Activated CD4-positive, alpha-beta memory T cell treated with anti-CD3 and anti-CD28 coated beads, Interleukin-2, amount 10 ng/mL, durations not matched to agents 7 days and 5 days (primary cell): ENCODE results near the gene MARK1. TPM values are rescaled to one million over a fixed set of nuclear protein-coding genes. Genes with fewer than 3 reads are reported as not detected.

Experiments
- CTCF ChIA-PET: fragments of 350-600 bp; sonication (Branson Sonifier 250); formaldehyde crosslinking; loops from one replicate; lab custom pipeline; 2021; ENCODE audit warnings: antibody characterized with exemption, inconsistent platforms; lab: Charles Lee
- POLR2A ChIA-PET: fragments of 350-600 bp; sonication (Branson Sonifier 250); formaldehyde crosslinking; loops from one replicate; lab custom pipeline; 2021; ENCODE audit warnings: antibody characterized with exemption; lab: Charles Lee
- DNase-seq: peaks from one replicate; pipeline ENCODE4 v3.0.0-alpha.2; 2020
- H3K27ac Mint-ChIP-seq: one replicate; pipeline ENCODE4 v1.8.0; 2021; ENCODE audit warnings: mild to moderate bottlenecking, mixed read lengths
- H3K27me3 Mint-ChIP-seq: one replicate; pipeline ENCODE4 v1.8.0; 2021; ENCODE audit warnings: mixed read lengths
- H3K36me3 Mint-ChIP-seq: one replicate; pipeline ENCODE4 v1.8.0; 2021; ENCODE audit warnings: low read depth, mixed read lengths
- H3K4me1 Mint-ChIP-seq: one replicate; pipeline ENCODE4 v1.8.0; 2021; ENCODE audit warnings: mixed read lengths
- H3K4me3 Mint-ChIP-seq: one replicate; pipeline ENCODE4 v1.8.0; 2021; ENCODE audit warnings: mild to moderate bottlenecking, mixed read lengths
- H3K9me3 Mint-ChIP-seq: one replicate; pipeline ENCODE4 v1.8.0; 2021; ENCODE audit warnings: mixed read lengths
- total RNA-seq, 2 experiments: library from RNA; stranded (reverse); gene quantifications; one replicate each; pipeline ENCODE4 v1.2.3, GENCODE V29; 2021

MARK1 gene
- total RNA-seq, 2 experiments from 2014 or later: not detected

- H3K36me3 Mint-ChIP-seq: no peaks in the 10 kb centered on the region
- H3K27ac Mint-ChIP-seq: no peak overlapping the region
- H3K4me3 Mint-ChIP-seq: peak overlapping the region; percentile 45
- no peaks in the 10 kb centered on the region for H3K9me3 Mint-ChIP-seq
- peaks cover 7% of the 10 kb centered on the region for H3K4me1 Mint-ChIP-seq
- no peak for DNase-seq
- peaks cover 21% of the 10 kb centered on the region for H3K27me3 Mint-ChIP-seq
- ChIA-PET POLR2A (no interaction called here), CTCF (interaction anchor here (0.8 to 3.8 kb wide), 7 partner anchors 10 to 86 kb away, joined by 3 to 35 read pairs (median 3); no protein-coding TSS in a partner anchor)
These were observed 163.2 kb downstream of the MARK1 start for GRCh38 chr1:220691053-220691684.

- no peak for DNase-seq
- ChIA-PET CTCF (interaction anchor here (1.2 to 3.8 kb wide), 4 partner anchors 12 to 84 kb away, joined by 5 to 35 read pairs (median 14); no protein-coding TSS in a partner anchor), POLR2A (no interaction called here)
- peaks cover 7% of the 10 kb centered on the region for H3K4me1 Mint-ChIP-seq
- no peaks in the 10 kb centered on the region for H3K9me3 Mint-ChIP-seq
- no peak overlapping the region for H3K4me3 Mint-ChIP-seq
- peaks cover 21% of the 10 kb centered on the region for H3K27me3 Mint-ChIP-seq
- H3K27ac Mint-ChIP-seq: no peak overlapping the region
- H3K36me3 Mint-ChIP-seq: no peaks in the 10 kb centered on the region
These were observed 164.7 kb downstream of the MARK1 start for GRCh38 chr1:220692436-220693228.

- Mint-ChIP-seq H3K27me3 (peaks cover 18% of the 10 kb centered on the region), H3K9me3 (no peaks in the 10 kb centered on the region), H3K27ac (no peak overlapping the region), H3K36me3 (no peaks in the 10 kb centered on the region), H3K4me3 (no peak overlapping the region), H3K4me1 (peaks cover 4% of the 10 kb centered on the region)
- POLR2A ChIA-PET: no interaction called here
- CTCF ChIA-PET: interaction anchor here (1.7 to 2.3 kb wide), 2 partner anchors 10 to 39 kb away, joined by 4 to 23 read pairs; no protein-coding TSS in a partner anchor
- no peak for DNase-seq
These were observed 167.0 kb downstream of the MARK1 start for GRCh38 chr1:220694866-220695382.

GRCh38 chr1:220695426-220695825 is 167.5 kb downstream of the MARK1 start:
- DNase-seq: no peak
- H3K4me3 Mint-ChIP-seq: no peak overlapping the region
- no peak overlapping the region for H3K27ac Mint-ChIP-seq
- ChIA-PET CTCF (interaction anchor here (2.1 kb wide), 1 partner anchor 38 kb away, joined by 7 read pairs; no protein-coding TSS in a partner anchor), POLR2A (no interaction called here)
- peaks cover 3% of the 10 kb centered on the region for H3K4me1 Mint-ChIP-seq
- H3K36me3 Mint-ChIP-seq: no peaks in the 10 kb centered on the region
- no peaks in the 10 kb centered on the region for H3K9me3 Mint-ChIP-seq
- peaks cover 18% of the 10 kb centered on the region for H3K27me3 Mint-ChIP-seq

GRCh38 chr1:220696226-220696862 is 168.4 kb downstream of the MARK1 start:
- CTCF ChIA-PET: interaction anchor here (1.0 to 2.1 kb wide), 2 partner anchors 37 to 79 kb away, joined by 3 to 7 read pairs; no protein-coding TSS in a partner anchor

GRCh38 chr1:220696863-220697231 is 168.9 kb downstream of the MARK1 start:
- DNase-seq: no peak
- H3K4me3 Mint-ChIP-seq: no peak overlapping the region
- no peaks in the 10 kb centered on the region for H3K36me3 Mint-ChIP-seq
- H3K4me1 Mint-ChIP-seq: peaks cover under 1% of the 10 kb centered on the region
- peaks cover 11% of the 10 kb centered on the region for H3K27me3 Mint-ChIP-seq
- H3K9me3 Mint-ChIP-seq: no peaks in the 10 kb centered on the region
- POLR2A ChIA-PET: no interaction called here
- H3K27ac Mint-ChIP-seq: no peak overlapping the region
- CTCF ChIA-PET: interaction anchor here (1.0 to 2.1 kb wide), 2 partner anchors 36 to 78 kb away, joined by 3 to 7 read pairs; no protein-coding TSS in a partner anchor

More at GRCh38 chr1:220696226-220696862, 168.4 kb downstream of the MARK1 start:
- POLR2A ChIA-PET: no interaction called here
- H3K4me1 Mint-ChIP-seq: no peaks in the 10 kb centered on the region
- no peak overlapping the region for H3K4me3 Mint-ChIP-seq
- H3K27me3 Mint-ChIP-seq: peaks cover 14% of the 10 kb centered on the region
- no peak overlapping the region for H3K27ac Mint-ChIP-seq
- DNase-seq: no peak
- H3K36me3 Mint-ChIP-seq: no peaks in the 10 kb centered on the region
- no peaks in the 10 kb centered on the region for H3K9me3 Mint-ChIP-seq

GRCh38 chr1:220697326-220697725 is 169.4 kb downstream of the MARK1 start:
- H3K4me3 Mint-ChIP-seq: no peak overlapping the region
- H3K9me3 Mint-ChIP-seq: no peaks in the 10 kb centered on the region
- ChIA-PET CTCF (interaction anchor here (2.1 kb wide), 1 partner anchor 36 kb away, joined by 7 read pairs; no protein-coding TSS in a partner anchor), POLR2A (no interaction called here)
- DNase-seq: no peak
- H3K27ac Mint-ChIP-seq: no peak overlapping the region
- H3K27me3 Mint-ChIP-seq: peaks cover 12% of the 10 kb centered on the region
- peaks cover 5% of the 10 kb centered on the region for H3K4me1 Mint-ChIP-seq
- no peaks in the 10 kb centered on the region for H3K36me3 Mint-ChIP-seq

- H3K4me3 Mint-ChIP-seq: no peak overlapping the region
- POLR2A ChIA-PET: no interaction called here
- H3K27ac Mint-ChIP-seq: no peak overlapping the region
- CTCF ChIA-PET: interaction anchor here (0.8 kb wide), 2 partner anchors 35 to 1563 kb away, joined by 3 to 5 read pairs; no protein-coding TSS in a partner anchor
- peaks cover 5% of the 10 kb centered on the region for H3K4me1 Mint-ChIP-seq
- H3K9me3 Mint-ChIP-seq: no peaks in the 10 kb centered on the region
- no peaks in the 10 kb centered on the region for H3K36me3 Mint-ChIP-seq
- no peak for DNase-seq
- peaks cover 6% of the 10 kb centered on the region for H3K27me3 Mint-ChIP-seq
These were observed 170.7 kb downstream of the MARK1 start for GRCh38 chr1:220698607-220699016.

GRCh38 chr1:220699044-220699443 is 171.1 kb downstream of the MARK1 start:
- ChIA-PET POLR2A (no interaction called here), CTCF (interaction anchor here (0.8 kb wide), 2 partner anchors 34 to 1563 kb away, joined by 3 to 5 read pairs; no protein-coding TSS in a partner anchor)
- peaks cover 5% of the 10 kb centered on the region for H3K4me1 Mint-ChIP-seq
- no peaks in the 10 kb centered on the region for H3K9me3 Mint-ChIP-seq
- peaks cover 6% of the 10 kb centered on the region for H3K27me3 Mint-ChIP-seq
- no peak overlapping the region for H3K27ac Mint-ChIP-seq
- no peaks in the 10 kb centered on the region for H3K36me3 Mint-ChIP-seq
- DNase-seq: no peak
- H3K4me3 Mint-ChIP-seq: no peak overlapping the region

- Mint-ChIP-seq H3K9me3 (no peaks in the 10 kb centered on the region), H3K36me3 (no peaks in the 10 kb centered on the region), H3K4me3 (no peak overlapping the region), H3K27me3 (peaks cover 6% of the 10 kb centered on the region), H3K4me1 (peaks cover 5% of the 10 kb centered on the region), H3K27ac (no peak overlapping the region)
- ChIA-PET POLR2A (no interaction called here), CTCF (no interaction called here)
- no peak for DNase-seq
These were observed 172.7 kb downstream of the MARK1 start for GRCh38 chr1:220700556-220701179.

GRCh38 chr1:220701974-220702373 is 174.0 kb downstream of the MARK1 start:
- H3K4me3 Mint-ChIP-seq: no peak overlapping the region
- DNase-seq: no peak
- ChIA-PET CTCF (interaction anchor here (1.5 to 2.2 kb wide), 2 partner anchors 21 to 31 kb away, joined by 4 to 6 read pairs; no protein-coding TSS in a partner anchor), POLR2A (no interaction called here)
- H3K27ac Mint-ChIP-seq: no peak overlapping the region
- no peaks in the 10 kb centered on the region for H3K9me3 Mint-ChIP-seq
- H3K27me3 Mint-ChIP-seq: peaks cover 6% of the 10 kb centered on the region
- peaks cover 5% of the 10 kb centered on the region for H3K4me1 Mint-ChIP-seq
- no peaks in the 10 kb centered on the region for H3K36me3 Mint-ChIP-seq

GRCh38 chr1:220702733-220703270 is 174.9 kb downstream of the MARK1 start:
- CTCF ChIA-PET: interaction anchor here (1.1 to 2.2 kb wide), 4 partner anchors 12 to 30 kb away, joined by 3 to 6 read pairs (median 4); no protein-coding TSS in a partner anchor
- Mint-ChIP-seq H3K36me3 (no peaks in the 10 kb centered on the region), H3K4me3 (no peak overlapping the region), H3K9me3 (no peaks in the 10 kb centered on the region), H3K27ac (no peak overlapping the region), H3K4me1 (peaks cover 5% of the 10 kb centered on the region), H3K27me3 (peaks cover 6% of the 10 kb centered on the region)
- POLR2A ChIA-PET: no interaction called here
- DNase-seq: no peak
